ENCODE data around the gene NELFCD. TPM values are rescaled to one million over a fixed set of nuclear protein-coding genes. Genes with fewer than 3 reads are reported as not detected.
A peak's percentile ranks its signal among the peaks of the same experiment; 100 is the strongest.

NELFCD gene
- total and polyA plus RNA-seq, 9 of the 15 experiments (the other 6 are each of a cell fraction or from before 2014, with no cell fraction given): 11.7 to 163 (median 96.5) TPM

- TF ChIP-seq SMAD4 (CRISPR knock-in tag; conservative IDR thresholded peaks at IDR 0.05) (no peak; the same call in 1 of the 2 replicates), HNRNPUL1 (IDR thresholded peaks at IDR 0.05; ENCODE audit: low read length) (no peak), E2F3 (CRISPR knock-in tag; IDR thresholded peaks at IDR 0.05) (no peak), RBFOX2 (IDR thresholded peaks at IDR 0.05; ENCODE audit: low read depth, low read length) (peak; percentile 80), GATAD2B (IDR thresholded peaks at IDR 0.05; ENCODE audit: borderline replicate concordance) (peak; percentile 27; the same call in 1 of the 2 replicates), ZNF407 (IDR thresholded peaks at IDR 0.05; ENCODE audit: low read depth) (no peak), MED1 (CRISPR knock-in tag; IDR thresholded peaks at IDR 0.05; ENCODE audit: borderline replicate concordance) (no peak), ZNF184 (CRISPR knock-in tag; IDR thresholded peaks at IDR 0.05) (no peak), PHF20 (IDR thresholded peaks at IDR 0.05; ENCODE audit: partially characterized antibody) (peak; percentile 65), ZNF174 (CRISPR knock-in tag; IDR thresholded peaks at IDR 0.05) (no peak), ZBTB12 (CRISPR knock-in tag; IDR thresholded peaks at IDR 0.05) (no peak), ZNF512 (tag; IDR thresholded peaks at IDR 0.05) (no peak), HMBOX1 (IDR thresholded peaks at IDR 0.05) (no peak), HNRNPLL (IDR thresholded peaks at IDR 0.05; ENCODE audit: low read depth, low read length, poor library complexity, severe bottlenecking) (no peak)
- TF ChIP-seq, protein P1, sequence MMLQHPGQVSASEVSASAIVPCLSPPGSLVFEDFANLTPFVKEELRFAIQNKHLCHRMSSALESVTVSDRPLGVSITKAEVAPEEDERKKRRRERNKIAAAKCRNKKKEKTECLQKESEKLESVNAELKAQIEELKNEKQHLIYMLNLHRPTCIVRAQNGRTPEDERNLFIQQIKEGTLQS (IDR thresholded peaks at IDR 0.05): no peak
- TF ChIP-seq, protein P1 (CRISPR knock-in tag; conservative IDR thresholded peaks at IDR 0.05): no peak
These were observed 61.2 kb downstream of the NELFCD start, which contains the start of gene PRELID3B (continued) for GRCh38 chr20:59042151-59042795.
